ENCODE measurements around the gene CDH23.

The CDH23 gene

GRCh38 chr10:71351628-71352319 is 44.9 kb upstream of the CDH23 start:
- H3K4me3 ChIP-seq (replicated peaks; ENCODE audit: low read depth, low read length), result no peak overlapping the region
- H3K36me3 ChIP-seq (ENCODE audit: control insufficient read depth, insufficient read depth, low read length), result no peaks in the 10 kb centered on the region
- no peak for DNase-seq (ENCODE audit: extremely low read depth, insufficient read length)
- TF ChIP-seq CTCF (IDR thresholded peaks at IDR 0.05; ENCODE audit: insufficient read depth, low read length, poor library complexity, severe bottlenecking), result no peak
- no peaks in the 10 kb centered on the region for H3K27me3 ChIP-seq (replicated peaks; ENCODE audit: control insufficient read depth, insufficient read depth, low read length)

GRCh38 chr10:71353639-71354038 is 43.1 kb upstream of the CDH23 start:
- no peaks in the 10 kb centered on the region for H3K36me3 ChIP-seq (ENCODE audit: control insufficient read depth, insufficient read depth, low read length)

GRCh38 chr10:71354776-71355175 is 41.9 kb upstream of the CDH23 start:
- TF ChIP-seq CTCF (IDR thresholded peaks at IDR 0.05; ENCODE audit: insufficient read depth, low read length, poor library complexity, severe bottlenecking), result no peak
- no peak for DNase-seq (ENCODE audit: extremely low read depth, insufficient read length)
- Histone ChIP-seq H3K4me3 (replicated peaks; ENCODE audit: low read depth, low read length) (no peak overlapping the region), H3K27me3 (replicated peaks; ENCODE audit: control insufficient read depth, insufficient read depth, low read length) (no peaks in the 10 kb centered on the region), H3K36me3 (ENCODE audit: control insufficient read depth, insufficient read depth, low read length) (no peaks in the 10 kb centered on the region)

More at GRCh38 chr10:71353639-71354038, 43.1 kb upstream of the CDH23 start:
- no peak overlapping the region for H3K4me3 ChIP-seq (replicated peaks; ENCODE audit: low read depth, low read length)
- no peaks in the 10 kb centered on the region for H3K27me3 ChIP-seq (replicated peaks; ENCODE audit: control insufficient read depth, insufficient read depth, low read length)
- DNase-seq (ENCODE audit: extremely low read depth, insufficient read length), result no peak
- no peak for TF ChIP-seq CTCF (IDR thresholded peaks at IDR 0.05; ENCODE audit: insufficient read depth, low read length, poor library complexity, severe bottlenecking)

GRCh38 chr10:71355886-71356285 is 40.8 kb upstream of the CDH23 start:
- Histone ChIP-seq H3K36me3 (ENCODE audit: control insufficient read depth, insufficient read depth, low read length) (no peaks in the 10 kb centered on the region), H3K27me3 (replicated peaks; ENCODE audit: control insufficient read depth, insufficient read depth, low read length) (no peaks in the 10 kb centered on the region), H3K4me3 (replicated peaks; ENCODE audit: low read depth, low read length) (no peak overlapping the region)
- no peak for DNase-seq (ENCODE audit: extremely low read depth, insufficient read length)
- no peak for TF ChIP-seq CTCF (IDR thresholded peaks at IDR 0.05; ENCODE audit: insufficient read depth, low read length, poor library complexity, severe bottlenecking)

GRCh38 chr10:71357792-71358265 is 38.9 kb upstream of the CDH23 start:
- Histone ChIP-seq H3K36me3 (ENCODE audit: control insufficient read depth, insufficient read depth, low read length) (no peaks in the 10 kb centered on the region), H3K4me3 (replicated peaks; ENCODE audit: low read depth, low read length) (no peak overlapping the region), H3K27me3 (replicated peaks; ENCODE audit: control insufficient read depth, insufficient read depth, low read length) (no peaks in the 10 kb centered on the region)
- DNase-seq (ENCODE audit: extremely low read depth, insufficient read length), result no peak
- TF ChIP-seq CTCF (IDR thresholded peaks at IDR 0.05; ENCODE audit: insufficient read depth, low read length, poor library complexity, severe bottlenecking), result no peak
